Activated CD8-positive, alpha-beta memory T cell treated with anti-CD3 and anti-CD28 coated beads, Interleukin-2, amount 50 U/mL, for 4 hours (primary cell): ENCODE results near the gene IL31.

Experiments
- DNase-seq: peaks from one replicate; pipeline ENCODE4 v3.0.0-alpha.2; 2020

Gene IL31

DNA sequence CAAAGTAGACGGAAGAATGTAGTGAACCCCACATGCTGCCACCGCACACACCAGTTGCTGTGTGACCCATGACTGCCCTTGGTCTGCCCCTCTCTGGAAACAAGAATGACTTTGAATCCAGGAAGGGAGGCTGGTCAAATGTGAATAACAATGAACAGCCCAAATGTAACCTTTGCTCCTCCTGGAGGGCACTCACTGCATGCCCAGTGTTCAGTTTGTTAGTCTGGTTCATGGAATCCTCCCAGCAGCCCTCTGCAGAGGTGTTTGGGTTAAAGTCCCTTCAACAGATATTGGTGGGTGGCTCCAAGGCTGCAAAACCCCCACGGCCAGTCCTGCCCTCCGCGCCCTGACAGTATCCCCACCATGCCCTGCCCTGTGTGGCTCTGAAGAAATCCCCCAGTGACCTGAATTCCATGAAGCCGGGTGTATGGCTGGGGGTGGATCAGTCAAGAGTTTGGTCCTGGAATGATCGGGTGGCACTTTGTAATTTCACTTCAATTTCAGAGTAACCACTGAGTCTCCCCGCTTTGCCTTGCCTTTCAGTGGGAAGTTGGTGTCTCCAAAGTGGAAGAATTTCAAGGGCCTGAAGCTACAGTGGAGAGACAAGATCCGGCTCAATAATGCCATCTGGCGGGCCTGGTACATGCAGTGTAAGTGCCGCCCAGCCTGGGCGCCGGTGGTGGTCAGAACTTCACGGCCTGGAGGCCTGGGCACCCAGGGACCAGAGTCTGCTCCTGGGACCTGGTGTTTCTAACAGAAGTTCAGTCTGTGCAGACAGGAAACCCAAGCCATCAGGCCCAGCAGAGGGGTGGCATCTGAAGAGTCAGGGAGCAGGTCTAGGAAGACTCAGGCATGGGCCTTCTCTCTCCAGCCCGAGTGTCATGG lies 47.1 kb downstream of the IL31 start:
- DNase-seq, result no peak

DNA sequence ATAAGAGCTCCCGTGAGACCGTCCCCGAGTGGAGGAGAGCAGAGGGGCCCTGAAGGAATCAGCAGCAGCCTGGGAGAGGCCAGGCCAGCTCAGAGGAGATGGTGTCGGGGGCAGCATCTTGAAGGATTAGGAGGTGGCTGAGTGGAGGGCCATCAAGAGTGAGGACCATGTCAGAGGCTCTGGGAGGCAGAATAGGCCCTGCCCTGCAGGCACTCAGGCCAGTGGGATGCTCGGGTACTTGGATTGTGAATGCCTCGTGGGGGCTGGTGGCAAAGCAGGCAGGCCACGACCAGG lies 47.7 kb downstream of the IL31 start:
- DNase-seq, result no peak

DNA sequence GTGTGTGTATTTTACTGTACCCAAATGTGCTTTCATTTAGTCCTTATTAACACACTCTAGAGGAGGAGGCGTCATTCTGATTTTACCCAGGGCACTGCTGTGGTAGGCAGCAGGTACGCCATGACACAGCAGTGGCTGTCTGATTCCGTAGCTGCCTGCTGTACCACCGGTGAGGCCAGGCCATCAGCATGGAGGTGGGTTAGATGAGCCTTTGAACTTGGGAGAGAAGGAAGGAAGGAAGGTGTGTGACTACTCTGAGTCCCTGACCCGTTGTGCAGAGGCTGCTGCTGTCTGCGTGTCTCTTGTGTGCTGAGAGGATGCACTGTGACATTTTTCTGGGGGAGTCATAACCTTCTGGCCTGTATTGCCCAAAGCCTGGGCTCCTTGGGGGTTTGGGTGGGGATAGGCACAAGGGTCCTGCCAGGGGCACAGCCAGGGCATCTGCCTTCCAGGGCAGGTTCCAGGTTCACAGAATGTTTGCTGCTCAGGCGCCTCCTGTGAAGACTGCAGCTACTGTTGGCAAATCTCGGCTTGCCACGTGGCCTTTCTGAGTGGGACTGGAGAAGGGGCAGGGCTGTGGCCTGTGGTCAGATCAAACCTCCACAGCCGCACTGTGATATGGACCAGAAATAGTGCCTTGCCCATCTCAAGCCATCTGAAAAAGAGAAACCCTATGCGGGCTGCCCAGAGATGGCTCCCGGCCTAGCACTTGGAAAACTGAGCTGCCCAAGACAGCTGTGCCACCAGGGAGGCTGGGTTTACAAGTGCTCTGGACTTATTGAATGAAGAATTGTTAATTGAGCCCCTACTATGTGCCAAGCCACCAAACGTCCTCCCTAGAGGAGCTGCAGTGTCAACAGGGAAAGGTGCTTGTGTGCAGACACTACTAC lies 48.3 kb downstream of the IL31 start:
- no peak for DNase-seq

DNA sequence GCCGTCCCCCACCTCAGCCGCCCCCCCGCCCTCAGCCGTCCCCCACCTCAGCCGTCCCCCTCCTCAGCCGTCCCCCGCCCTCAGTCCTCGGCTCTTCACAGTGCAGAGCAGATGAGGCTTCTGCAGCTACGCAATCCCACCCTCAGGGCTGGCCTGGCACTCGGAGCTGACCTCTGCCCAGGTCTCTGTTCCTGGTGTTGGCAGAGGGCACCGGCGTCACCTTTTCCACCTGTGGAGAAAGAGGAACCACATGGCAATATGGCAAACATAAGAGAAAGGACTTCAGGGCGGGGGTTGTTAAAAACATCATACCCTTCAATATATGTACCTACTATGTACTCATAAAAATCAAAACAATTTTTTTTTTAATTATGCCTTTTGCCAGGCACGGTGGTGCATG lies 49.7 kb downstream of the IL31 start:
- no peak for DNase-seq

DNA sequence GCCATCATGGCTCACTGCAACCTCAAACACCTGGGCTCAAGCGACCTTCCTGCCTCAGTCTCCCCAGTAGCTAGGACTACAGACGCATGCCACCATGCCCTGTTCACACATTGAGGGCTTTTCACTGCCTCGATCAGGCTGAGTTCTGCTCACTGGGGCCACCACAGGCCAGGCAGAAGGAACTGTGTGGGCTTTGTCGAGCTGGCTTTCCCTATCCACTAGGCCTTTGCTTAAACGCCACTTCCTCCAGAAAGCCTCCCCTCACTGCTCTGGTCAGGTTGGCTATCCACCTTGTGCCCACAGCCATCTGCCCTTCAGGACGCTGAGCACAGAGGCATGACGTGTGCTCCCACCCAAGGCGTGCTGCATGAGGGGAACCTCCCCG lies 50.3 kb downstream of the IL31 start:
- no peak for DNase-seq

DNA sequence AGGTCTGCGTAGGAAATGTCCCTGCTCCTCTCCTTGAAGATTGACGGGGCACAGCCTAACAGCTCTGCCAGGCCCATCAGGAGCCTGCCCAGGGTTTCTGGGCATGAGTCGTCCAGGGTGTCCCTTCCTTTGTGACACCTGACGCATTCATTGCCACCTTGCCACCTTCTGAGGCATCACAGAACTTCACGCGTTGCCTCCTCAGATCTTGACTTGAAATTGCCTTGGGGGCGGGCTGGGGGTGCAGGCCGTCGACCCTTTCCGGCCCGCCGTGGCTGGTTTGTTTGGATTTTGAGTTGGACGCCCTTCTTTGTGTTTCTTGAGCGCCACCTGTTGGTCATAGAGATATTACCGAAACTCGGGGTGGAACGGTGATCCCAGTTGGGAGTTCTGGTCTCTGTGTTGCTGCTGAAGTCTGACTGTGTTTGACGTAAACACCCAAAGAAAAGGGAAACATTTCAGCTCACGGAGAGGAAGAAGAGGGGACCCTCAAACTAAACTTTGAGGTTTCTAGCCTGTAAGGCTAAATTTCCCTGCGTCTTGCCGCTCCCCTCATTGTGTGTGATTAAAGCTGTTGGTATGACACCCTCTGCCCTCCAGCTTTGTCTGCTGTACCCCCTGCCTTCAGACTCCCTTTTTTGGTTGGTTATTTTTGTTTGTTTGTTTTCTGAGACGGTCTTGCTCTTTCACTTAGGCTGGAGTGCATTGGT lies 50.8 kb downstream of the IL31 start:
- DNase-seq, result peak; percentile 71
